HG03342 (cell line): ENCODE measurements around the gene MYO7B.
"Not testable (repeated sequence)": the region's sequence is repeated elsewhere in the genome, so short reads cannot be mapped to it uniquely, and the experiment has no call there.

Source experiments
- ATAC-seq: cut with Tn5 transposase; IDR thresholded peaks from one replicate; pipeline ENCODE4 v1.9.1; 2021; ENCODE audit warnings: mild to moderate bottlenecking, moderate library complexity; ENCODE audit not compliant: unreplicated experiment

Gene MYO7B

DNA sequence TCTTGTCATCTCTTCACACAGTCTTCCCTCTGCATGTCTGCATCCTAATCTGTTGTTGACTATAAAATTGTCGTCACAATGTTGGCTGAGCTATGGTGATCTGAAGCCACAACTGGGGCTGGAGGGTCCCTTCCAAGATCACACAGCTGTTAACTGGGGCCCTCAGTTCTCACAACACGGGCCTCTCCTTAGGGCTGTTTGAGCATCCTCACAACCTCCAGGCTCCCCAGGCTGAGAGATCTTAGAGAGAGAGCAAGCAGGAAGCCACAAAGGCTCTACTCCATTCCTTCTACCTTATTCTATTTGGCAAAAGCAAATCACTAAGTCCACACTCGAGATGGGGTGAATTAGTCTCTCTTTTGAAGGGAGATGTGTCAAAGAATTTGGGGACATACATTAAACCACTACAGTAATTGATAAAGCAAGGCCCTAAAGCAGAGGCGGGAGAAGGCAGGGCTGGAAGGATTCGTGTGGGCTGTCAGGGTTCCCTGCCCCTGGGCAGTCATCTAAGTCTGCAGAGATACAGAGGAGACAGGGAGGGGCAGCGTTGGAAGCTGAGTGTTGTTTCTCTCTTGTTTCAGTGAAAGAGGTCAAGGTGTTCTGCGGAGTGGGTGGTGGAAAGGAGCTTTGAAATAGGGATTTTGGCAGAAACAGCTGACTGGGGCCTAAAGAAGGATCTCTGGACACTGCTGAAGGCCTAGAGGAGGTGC is 15.9 kb downstream of the MYO7B start:
- no peak for ATAC-seq

DNA sequence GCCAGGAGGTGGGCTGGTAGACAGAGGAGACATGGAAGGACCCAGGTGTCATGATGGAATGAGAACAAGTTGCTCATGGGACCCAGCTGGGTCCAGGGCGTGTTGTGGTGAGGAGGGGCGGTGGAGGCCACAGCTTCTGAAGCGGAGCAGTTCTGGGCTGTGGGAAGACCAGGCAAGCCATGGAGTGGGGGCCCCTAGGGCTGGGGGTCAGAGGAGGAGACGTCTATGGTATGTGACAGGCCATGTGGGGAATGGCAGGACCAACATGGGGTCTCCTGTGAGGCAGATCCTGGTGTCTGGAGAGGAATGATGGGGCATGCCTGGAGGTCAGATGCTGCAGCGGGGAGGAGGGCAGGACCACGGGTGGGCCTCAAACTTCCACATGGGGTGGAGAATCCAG is 16.9 kb downstream of the MYO7B start:
- no peak for ATAC-seq

DNA sequence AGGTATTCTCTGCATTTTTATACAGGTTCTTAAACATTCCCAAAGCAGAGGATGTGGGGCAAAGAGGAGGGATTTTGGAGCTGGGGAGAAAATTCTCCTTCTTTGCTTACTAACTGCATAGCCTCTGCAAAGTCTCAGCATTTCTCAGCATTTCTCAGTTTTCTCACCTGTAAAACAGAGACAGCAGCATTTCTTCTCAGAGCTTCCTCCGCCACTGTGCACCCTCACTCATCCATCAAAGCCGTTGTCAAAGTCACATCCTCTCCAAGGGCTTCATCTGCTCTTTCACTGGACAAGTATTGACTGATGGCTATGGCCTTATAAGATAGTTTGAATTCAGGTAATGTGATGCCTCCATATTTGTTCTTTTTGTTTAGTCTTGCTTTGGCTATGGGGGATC is 17.4 kb downstream of the MYO7B start:
- no peak for ATAC-seq

DNA sequence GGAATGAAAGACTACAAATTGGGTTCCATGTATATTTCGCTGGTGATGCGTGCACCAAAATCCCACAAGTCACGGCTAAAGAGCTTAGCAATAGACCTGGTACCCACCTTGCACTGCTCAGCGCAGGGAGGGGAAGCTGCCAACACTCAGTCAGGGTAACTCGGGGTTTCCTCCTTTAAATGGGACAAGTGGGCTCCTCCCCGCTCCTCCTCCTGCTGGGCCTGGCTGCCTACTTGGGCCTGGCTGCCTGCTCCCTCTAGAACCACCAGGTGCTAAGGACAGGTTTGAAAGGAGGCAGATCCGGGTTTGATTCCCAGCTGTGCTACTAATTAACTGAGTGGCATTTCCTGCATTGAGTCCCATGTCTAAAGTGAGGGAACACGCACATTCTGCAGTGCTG is 23.4 kb downstream of the MYO7B start:
- no peak for ATAC-seq

DNA sequence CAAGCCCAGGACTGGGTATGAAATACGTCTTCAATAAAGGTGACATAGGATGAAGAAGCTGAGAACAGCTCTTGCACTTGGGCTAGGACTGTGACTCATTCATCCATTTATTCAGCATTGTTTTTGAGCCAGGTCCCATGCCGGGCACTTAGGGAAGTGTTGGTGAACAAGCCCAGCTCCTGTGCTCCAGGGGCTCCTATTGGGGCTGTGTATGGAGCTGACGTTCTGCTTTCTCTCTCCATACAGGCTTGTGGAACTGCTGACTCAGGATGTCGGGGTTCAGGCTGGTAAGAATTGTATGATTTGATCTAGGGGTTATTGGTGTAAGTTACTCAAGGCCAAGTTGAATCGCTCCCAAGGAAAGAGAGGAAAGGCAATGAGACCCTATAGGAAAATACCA is 24.0 kb downstream of the MYO7B start:
- no peak for ATAC-seq

DNA sequence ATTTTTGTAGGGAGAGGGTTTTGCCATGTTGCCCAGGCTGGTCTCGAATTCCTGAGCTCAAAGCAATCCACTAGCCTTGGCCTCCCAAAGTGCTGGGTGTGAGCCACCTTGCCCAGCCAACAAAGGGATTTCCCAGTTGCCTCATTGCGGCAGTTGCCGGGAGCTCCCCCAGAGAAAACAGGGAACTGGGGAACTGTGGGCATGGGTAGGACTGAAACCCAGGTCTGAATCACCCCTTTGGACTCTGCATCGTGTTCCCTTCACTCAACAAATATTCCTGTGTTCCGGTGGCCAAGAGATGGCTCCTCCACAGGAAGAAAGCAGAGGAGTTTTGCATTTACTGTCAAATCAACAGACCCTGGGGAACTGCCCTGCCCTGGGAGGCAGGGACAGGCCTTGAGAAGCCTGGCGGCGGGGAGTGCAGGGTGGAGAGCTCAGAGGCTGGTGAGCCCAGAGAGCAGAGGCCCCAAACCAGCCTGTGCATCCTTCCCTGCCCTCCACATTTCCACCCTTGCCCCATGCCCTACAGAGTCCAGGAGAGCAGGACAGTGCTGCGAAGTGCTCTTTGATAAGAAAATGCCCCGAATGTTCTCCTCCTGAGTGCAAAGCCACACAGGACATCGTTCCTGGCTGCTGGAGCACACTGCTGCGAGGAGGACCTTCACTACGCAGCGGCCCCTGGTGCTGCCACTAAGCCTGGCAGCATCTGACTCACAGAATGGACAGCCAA is 24.9 kb downstream of the MYO7B start:
- no peak for ATAC-seq

DNA sequence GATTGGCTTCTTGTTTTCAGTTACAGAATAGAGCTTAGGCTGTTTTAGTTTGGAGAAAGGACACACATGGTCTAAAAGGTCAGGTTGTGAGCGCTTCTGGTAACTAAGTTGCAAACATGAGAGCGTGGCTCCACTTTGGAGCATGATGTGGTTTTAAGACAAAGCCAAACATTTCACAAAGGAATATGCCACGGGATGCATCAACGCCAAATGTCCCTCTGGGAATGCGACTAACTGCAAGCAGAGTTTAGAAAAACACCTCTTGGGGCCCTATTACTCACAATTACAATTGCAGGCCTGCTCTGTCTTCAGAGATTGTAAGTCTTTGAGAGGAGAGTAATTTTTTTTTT is 25.4 kb downstream of the MYO7B start:
- no peak for ATAC-seq

DNA sequence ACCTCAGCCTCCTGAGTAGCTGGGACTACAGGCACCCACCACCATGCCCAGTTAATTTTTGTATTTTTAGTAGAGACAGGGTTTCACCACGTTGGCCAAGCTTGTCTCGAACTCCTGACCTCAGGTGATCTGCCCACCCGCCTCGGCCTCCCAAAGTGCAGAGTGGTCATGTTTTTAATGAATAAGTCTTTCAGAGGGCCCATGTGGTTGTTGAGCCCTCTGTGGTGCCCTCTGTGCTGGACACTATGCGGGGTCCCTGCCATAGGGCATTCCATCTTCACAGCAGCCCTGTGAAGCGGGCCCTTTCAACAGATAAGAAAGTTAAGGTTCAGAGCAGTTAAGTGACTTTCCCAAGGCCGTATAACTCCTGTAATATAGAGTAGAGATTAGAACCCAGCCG is 25.9 kb downstream of the MYO7B start:
- ATAC-seq: no peak

DNA sequence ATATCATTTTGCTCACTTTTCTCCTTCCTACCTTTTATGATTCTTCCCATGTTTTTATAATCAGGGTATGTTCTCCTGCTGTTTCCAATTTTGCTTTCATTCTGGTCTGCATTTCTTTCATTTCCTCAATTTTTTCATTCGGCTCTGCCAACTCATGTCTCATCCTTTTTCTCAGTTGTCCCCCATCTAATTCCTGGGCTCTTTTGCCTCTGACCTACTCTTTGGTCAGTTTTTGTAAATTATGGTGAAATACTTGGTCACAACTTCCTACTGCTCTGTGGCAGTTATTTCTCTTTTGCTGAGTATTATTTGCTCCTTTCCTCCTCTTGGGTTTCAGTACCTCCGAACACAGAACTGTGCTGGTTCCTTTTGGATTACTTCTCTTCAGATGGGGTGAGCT is 27.5 kb downstream of the MYO7B start:
- no peak for ATAC-seq

DNA sequence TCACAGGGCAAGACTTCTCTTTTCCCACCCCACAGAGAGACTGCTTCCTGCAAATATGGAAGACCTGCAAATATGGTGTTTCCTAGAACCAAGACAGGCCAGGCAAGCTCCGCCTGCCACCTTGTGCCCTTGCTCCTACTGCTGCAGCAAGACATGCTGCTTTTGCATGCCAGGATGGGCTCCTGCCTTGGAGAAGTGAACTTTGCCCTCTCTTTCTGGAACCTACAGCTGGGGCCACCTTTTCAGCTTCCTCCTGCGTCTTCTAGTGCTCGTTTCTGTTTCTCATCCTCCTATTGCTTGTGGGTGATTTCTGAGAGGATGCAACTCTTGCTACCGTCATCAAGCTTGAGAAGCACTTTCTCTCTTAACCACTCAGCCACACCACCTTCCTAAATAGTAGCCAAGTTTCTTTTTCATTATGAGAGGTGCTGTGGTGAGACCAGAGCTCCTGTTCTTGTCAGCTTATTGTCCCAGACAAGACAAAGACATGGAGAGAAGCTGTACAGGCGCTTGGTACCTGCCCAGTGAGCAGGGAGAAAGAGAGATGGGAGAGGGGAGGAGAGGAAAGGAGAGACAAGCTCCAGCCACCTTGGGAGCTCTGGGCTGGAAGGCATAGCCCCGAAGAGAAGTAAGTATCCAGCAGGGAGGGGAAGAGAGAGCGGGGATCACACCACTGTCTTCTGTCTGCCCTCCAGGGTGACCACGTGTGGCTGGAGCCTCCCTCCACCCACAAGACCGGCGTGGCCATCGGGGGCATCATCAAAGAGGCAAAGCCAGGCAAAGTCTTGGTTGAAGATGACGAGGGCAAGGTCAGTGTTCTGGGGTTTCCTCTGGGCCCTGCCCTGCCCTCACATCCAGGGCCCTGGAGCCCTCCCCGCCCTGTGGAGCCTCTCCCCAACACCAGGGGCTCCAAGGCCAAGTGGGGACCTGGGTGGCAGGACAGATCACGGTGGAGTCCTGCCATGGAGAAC is 28.3 kb downstream of the MYO7B start:
- ATAC-seq: peak; percentile 98

DNA sequence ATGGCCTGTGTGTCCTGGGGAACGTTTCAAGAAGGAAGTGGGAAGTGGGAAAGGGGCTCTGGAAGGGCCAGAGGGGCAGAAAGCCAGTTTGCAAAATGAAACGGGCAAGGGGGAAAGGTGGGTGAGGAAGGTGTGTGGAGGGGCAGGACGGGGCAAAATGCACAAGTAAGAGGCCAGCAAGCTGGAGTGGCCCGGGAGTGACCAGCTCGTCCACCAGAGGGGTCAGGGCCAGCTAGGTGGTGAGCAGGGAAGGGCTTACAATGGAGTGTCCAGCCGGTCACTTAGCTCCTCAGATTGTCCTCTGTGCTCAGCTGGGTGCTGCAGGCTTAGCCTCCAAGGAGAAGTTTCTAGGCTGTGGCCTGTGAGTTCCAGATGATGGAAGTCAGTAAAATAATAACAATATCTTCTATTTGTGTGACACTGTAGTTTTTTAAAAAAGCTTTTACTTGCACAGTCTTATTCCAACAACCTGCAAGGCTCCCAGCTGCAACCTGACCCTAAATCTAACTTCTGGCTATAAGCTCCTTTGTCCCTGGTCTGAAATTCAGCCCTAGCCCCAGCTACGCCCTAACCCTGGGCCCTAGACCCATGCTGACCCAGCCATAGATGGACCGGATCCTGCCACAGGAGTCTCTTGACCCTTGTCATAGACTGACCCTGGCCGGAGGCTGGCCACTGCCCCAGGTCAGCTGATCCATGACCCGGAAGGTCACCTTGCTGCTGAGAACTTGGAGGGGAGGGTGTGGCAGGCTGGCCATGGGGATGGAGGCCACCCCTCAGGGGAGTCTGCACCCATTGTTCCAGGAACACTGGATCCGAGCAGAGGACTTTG is 29.2 kb downstream of the MYO7B start:
- no peak for ATAC-seq

DNA sequence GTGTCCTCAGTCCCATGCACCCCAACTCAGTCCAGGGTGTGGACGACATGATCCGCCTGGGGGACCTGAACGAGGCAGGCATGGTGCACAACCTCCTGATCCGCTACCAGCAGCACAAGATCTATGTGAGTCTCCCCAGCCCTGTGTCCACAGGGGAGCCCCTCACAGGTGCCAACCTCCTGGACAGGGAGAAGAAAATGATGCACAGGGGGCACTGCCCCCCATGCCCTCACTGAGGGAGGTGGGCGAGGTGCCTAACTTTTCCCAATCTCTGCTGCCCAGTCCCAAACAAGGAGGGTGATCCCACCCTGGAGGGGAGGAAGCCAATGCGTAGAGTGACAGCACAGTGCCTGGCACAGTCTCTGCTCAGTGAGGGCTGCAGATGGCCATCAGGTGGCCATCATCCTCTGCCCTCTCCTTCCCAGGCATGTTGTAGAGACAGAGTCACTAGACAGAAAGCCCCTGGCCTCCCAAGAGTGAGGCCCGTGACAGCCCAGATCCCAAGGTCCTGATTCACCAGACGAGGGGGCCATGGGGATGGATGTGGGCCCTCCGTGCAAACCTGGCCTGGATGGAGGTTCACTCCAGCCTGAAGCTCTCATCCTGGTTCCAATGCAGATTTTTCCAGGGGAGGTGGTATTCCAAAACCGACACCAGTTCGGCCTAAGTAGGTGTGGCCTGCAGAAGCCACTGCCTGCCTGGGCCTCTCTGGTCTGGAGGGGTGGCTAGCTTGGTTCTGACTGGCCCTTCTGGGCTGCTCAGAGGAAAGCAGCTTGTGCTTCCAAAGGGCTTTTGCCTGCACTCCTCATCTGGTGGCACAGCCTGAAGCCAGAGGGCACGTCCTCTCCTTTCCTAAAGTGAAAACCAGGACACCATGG is 30.0 kb downstream of the MYO7B start:
- no peak for ATAC-seq

DNA sequence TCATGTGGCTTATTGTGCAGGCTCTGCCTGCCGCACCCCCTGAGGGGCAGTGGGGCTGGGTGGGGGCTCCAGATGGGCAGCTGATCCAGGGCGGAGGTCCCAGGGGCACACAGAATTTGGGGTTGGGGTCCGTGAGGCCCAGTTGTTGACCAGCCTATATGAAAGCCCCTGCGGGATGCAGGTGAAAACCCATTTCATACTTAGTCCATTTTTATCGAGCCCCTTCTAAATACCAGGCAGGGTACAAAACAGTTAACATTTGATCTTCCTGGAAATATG is 30.6 kb downstream of the MYO7B start:
- ATAC-seq: no peak

DNA sequence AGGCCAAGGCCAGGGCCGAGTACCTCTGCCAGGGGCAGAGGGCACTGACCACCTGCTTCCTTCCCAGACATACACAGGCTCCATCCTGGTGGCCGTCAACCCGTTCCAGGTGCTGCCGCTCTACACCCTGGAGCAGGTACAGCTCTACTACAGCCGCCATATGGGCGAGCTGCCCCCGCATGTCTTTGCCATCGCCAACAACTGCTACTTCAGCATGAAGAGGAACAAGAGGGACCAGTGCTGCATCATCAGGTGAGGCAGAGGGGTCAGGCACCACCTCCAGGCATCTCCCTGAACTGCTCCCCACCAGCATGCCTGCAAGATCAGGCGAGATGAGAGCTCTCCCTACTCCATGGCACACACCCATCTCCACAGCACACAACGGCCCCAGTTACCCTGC is 31.1 kb downstream of the MYO7B start:
- ATAC-seq: no peak

DNA sequence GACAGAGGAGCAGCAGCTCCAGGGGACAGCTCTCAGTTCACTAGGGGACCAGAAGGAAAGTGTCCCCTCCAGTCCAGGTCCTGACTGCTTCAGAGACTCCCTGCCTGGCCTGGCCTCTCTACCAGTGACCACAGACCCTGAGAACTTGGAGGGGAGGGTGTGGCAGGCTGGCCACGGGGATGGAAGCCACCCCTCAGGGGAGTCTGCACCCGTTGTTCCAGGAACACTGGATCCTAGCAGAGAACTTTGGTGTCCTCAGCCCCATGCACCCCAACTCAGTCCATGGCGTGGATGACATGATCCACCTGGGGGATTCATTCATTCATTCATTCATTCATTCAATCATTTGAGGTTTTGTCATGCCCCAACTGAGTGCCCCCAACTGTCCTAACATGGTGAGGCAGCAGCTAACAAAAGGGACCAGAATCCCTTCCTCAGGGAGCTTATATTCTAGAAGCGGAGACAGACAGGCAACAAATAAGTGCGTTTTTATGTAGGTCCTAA is 31.9 kb downstream of the MYO7B start:
- ATAC-seq: no peak

DNA sequence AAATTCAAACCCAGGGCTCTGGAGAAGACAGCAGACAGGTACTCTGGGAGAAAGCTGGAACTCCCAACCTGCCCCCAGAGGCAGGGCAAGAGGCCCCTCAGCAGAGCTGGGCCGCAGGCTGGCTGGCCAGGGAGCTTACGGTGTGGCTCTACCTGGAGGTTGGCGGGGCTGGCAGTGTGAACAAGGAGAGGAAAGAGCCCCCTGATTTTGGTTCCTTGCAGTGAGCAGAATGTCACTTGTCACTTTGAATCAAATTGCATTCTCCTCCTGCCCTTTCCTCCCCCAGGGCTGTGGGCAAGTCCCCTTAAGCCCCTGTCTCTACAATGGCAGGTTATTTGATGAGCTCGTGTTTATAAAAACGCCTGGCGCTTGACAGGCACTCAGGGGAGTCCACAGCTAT is 32.6 kb downstream of the MYO7B start:
- no peak for ATAC-seq

DNA sequence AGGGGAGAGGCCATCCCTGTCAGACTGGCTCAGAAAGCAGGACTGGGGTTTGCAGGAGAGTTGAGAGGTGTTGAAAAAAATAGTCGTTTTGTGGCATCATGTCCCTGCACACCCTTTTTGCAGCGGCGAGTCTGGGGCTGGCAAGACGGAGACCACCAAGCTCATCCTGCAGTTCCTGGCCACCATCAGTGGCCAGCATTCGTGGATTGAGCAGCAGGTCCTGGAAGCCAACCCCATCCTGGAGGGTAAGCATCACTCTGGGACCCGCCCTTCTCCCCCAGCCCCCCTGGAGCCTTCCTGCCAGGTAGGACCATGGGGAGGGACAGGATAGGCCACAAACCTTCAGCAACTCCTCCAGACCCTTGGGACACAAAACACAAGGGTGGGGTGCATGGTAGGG is 34.2 kb downstream of the MYO7B start:
- ATAC-seq: no peak

DNA sequence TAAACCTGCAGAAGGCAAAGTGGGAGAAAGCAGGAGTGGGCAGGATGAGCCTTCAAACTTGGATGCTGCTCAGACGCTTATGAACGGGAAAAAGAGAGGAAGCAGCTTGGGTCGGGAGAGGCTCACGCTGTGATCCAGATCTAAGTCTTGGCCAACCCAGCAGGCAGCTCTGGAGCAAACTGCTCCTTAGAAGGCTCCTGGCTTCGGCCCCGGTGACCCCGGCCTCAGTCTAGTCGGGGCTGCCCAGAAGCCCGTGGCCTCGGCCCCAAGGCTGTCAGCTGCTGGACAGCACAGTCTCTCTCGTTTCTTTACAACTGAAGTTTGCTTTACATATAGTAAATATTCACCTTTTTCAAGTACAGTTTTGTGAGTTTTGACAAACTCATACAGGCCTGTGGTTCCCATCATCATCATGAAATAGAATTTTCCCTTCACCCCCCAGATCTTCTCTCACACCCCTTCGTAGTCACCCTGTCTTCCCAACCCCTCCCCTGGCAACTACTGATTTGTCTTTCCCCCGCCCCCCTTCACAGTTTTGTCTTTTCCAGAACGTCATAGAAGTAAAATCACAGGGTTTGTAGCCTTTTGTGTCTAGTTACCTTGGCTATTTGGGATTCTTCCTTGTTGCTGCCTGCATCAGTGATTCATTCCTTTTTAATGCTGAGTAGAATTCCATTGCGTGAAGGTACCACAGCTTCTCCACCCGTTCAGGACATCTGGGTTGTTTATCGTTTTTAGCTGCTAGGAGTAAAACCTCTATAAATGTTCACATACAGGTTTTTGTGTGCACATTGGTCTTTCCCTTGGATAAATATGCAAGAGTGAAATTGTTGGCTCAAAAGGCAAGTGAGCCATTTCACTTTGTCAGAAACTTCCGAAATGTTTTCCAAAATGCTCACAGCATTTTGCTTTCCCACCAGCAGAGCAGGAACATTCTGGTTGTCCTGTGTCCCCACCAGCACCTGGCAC is 35.1 kb downstream of the MYO7B start:
- ATAC-seq: no peak

DNA sequence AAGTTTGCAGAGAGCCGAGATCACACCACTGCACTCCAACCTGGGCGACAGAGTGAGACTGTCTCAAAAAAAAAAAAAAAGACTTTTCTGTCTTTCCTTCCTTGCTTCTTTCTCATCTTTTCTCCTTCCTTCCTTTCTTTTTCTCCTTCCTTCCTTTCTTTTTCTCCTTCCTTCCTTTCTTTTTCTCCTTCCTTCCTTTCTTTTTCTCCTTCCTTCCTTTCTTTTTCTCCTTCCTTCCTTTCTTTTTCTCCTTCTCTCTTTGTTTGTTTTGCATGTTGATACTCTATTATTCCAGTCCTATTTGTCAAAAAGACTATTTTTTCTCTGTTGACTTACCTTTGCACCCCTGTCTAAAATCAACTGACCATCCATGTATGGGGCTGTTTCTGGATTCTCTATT is 36.9 kb downstream of the MYO7B start:
- not testable (repeated sequence) for ATAC-seq
